Measurements from ENCODE around the gene AGTRAP.

- TF ChIP-seq CTCF (IDR thresholded peaks at IDR 0.05) = no peak
- TF ChIP-seq POLR2A (IDR thresholded peaks at IDR 0.05) = no peak
Observed at GRCh38 chr1:11720033-11720376, 15.9 kb upstream of the AGTRAP start.

Measured in uterus (tissue), 2 donors.